ENCODE data around the gene UAP1L1.

The UAP1L1 gene

GRCh38 chr9:137103206-137103999, 26.1 kb downstream of the UAP1L1 start:
- no peak for DNase-seq

GRCh38 chr9:137105814-137106661, 28.7 kb downstream of the UAP1L1 start:
- DNase-seq, result no peak

GRCh38 chr9:137106662-137107250, 29.4 kb downstream of the UAP1L1 start:
- DNase-seq, result no peak

- no peak for DNase-seq
Observed at GRCh38 chr9:137107312-137107921, 30.1 kb downstream of the UAP1L1 start.

GRCh38 chr9:137107982-137108381, 30.7 kb downstream of the UAP1L1 start:
- DNase-seq, result no peak

GRCh38 chr9:137108608-137109249, 31.4 kb downstream of the UAP1L1 start:
- no peak for DNase-seq

- DNase-seq, result no peak
Observed at GRCh38 chr9:137109250-137110146, 32.2 kb downstream of the UAP1L1 start.

GRCh38 chr9:137110147-137110910, 33.0 kb downstream of the UAP1L1 start:
- no peak for DNase-seq

GRCh38 chr9:137110911-137111787, 33.8 kb downstream of the UAP1L1 start:
- no peak for DNase-seq

- no peak for DNase-seq
Observed at GRCh38 chr9:137111788-137112563, 34.7 kb downstream of the UAP1L1 start.

- no peak for DNase-seq
Observed at GRCh38 chr9:137112564-137113384, 35.5 kb downstream of the UAP1L1 start.

- DNase-seq, result no peak
Observed at GRCh38 chr9:137113385-137114159, 36.3 kb downstream of the UAP1L1 start.

- no peak for DNase-seq
Observed at GRCh38 chr9:137114220-137114612, 36.9 kb downstream of the UAP1L1 start.

- peak; percentile 36 for DNase-seq
Observed at GRCh38 chr9:137114613-137115393, 37.5 kb downstream of the UAP1L1 start, which contains the start of gene DPP7. TSS of gene DPP7 (minus strand) at chr9:137114733. CDS start at chr9:137114713, 20 bp downstream.

- DNase-seq, result no peak
Observed at GRCh38 chr9:137115394-137116026, 38.2 kb downstream of the UAP1L1 start.

GRCh38 chr9:137116027-137116507, 38.8 kb downstream of the UAP1L1 start:
- DNase-seq, result no peak
